Measurements from ENCODE around the gene C1QB.
"Not testable (repeated sequence)": the region's sequence is repeated elsewhere in the genome, so short reads cannot be mapped to it uniquely, and the experiment has no call there.

C1QB gene

DNA sequence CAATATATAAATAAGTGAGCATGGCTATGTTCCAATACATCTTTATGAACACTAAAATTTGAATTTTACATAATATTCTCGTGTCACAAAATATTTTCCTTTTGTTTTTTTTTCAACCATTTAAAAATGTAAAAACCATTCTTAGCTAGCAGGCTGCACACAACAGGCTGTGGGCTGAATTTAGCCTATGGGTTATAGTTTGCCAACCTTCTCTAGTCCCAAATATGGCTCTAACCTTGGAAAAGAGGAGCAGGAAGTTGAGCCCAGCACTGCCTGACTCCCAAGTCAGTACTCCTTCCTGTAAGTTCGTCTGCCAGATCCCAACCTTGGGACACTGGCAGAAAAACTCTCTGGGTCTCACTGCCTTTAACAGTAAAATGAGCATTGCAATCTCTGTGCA is 13.4 kb downstream of the C1QB start:
- no peak for DNase-seq

DNA sequence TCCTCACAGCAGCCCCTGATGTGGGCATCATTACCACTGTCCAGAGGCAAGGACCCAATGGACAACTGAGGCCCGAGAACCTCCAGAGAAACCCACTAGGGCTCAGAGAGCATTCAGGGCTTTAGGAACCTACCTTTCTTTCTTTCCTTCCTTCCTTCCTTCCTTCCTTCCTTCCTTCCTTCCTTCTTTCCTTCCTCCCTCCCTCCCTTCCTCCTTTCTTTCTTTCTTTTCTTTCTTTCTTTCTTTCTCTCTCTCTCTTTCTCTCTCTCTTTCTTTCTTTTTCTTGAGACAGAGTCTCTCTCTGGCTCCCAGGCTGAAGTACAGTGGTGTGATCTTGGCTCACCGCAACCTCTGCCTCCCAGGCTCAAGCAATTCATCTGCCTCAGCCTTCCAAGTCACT is 15.8 kb downstream of the C1QB start:
- not testable (repeated sequence) for DNase-seq

DNA sequence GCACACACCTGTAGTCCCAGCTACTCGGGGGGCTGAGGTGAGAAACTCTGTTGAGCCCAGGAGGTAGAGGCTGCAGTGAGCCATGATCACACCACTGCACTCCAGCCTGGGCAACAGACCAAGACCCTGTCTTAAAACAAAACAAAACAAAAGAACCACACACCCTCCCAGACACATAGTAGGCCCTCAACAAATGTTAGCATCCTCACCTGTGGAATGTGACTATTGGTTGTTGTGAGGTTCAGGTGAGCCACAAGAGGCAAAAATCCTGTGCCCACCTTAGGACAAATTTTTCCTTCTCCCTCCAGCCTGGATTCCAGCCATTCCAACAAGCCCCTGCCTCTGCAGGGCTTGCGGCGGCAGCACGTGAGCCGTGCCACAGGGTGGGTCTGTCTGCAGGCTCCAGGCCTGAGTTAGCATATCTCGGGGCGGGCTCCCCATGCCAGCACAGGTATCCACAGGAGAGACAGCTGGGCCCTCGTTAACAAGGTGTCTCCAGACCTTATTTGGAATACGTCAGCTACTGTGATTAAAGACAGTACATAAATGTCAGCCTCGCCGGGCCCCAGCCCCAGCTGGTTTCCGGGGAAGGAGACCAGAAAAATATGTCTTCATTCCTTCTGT is 17.4 kb downstream of the C1QB start:
- no peak for DNase-seq

DNA sequence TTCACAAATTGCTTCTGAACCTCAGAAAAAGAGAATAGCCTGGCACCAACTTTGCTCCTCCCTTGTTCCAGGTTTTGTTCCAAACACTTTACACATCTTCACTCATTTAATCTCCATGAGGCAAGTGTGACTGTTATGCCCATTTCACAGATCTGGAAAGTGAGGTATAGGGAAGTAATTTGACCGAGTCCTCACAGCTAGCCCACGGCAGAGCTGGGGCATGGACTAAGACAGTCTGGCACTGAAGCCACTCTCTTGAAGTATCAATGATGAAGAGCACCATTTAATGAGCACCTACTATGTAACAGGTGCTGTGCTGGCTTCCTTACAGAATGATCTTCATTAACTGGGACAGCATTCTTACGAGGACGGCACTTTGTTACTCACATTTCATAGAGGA is 19.0 kb downstream of the C1QB start:
- DNase-seq: no peak

DNA sequence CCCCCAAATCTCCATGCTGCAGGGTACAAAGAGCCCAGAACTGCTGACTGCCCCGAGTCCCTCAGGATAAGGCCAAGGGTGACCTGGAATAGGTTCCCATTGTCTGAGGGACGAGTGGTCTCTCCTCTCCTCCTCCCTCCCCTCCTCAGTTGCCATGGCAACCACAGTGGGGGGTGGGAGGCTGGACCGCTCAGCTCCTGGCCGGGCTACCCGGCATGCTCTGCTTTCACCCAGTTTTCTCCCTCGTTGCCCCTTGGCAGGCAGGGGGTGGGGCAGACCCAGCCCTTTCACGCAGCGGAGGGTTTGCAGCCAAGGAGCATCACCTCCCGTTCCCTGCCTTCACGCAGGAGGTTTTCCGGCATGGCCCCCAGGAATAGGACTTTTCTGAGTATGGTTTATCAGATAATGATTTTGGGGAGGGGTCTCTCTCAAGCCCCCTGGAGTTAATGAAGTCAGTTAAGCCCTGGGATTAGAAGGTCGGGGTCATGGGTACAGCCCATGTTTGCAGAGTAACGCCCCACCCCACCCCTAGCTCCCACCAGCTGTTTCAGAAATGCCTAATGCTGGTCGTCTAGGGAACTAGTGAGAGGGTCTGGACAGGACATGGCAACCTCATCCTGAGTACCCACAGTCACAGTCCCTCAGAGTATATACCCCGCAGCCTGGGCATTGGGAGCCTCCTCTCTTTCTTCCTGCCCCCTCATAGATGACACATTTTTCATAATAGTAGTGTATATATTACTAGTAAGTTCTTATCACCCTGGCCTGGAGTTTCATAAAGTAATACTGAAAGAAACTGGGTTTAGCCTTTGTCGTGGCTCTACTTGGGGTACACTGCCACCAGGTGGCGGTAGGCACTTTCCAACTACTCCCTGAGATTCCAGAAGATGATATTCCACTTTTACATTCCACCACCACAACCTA is 20.7 kb downstream of the C1QB start:
- peak in 4 of 14 donors; percentile 1 to 29 (median 12) for DNase-seq

DNA sequence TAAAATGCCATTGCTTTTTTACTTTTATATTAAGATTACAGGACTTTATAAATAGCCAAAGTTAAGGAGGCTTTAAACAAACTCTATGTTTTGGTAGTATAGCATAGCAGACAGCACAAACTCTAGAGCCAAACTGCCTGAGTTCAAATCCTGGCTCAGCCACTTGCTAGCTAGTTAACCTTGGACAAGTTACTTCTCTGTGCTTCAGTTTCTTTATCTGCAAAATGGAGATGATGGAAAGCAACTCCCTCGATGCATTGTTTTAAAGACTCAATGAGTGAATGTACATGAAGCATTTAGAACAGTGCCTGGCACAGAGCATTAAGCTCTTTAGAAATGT is 21.3 kb downstream of the C1QB start:
- DNase-seq: no peak

DNA sequence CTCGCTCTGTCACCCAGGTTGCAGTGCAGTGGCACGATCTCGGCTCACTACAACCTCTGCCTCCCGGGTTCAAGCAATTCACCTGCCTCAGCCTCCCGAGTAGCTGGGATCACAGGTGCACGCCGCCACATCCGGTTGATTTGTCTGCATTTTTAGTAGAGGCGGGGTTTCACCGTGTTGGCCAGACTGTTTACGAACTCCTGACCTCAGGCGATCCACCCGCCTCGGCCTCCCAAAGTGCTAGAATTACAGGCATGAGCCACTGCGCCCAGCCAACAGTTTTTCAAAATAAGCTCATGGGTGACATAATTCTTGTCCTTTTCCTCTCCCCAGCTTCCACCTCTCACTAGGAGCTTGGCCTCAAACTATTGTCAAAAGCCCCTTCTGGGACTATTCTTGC is 23.1 kb downstream of the C1QB start:
- DNase-seq: not testable (repeated sequence)

DNA sequence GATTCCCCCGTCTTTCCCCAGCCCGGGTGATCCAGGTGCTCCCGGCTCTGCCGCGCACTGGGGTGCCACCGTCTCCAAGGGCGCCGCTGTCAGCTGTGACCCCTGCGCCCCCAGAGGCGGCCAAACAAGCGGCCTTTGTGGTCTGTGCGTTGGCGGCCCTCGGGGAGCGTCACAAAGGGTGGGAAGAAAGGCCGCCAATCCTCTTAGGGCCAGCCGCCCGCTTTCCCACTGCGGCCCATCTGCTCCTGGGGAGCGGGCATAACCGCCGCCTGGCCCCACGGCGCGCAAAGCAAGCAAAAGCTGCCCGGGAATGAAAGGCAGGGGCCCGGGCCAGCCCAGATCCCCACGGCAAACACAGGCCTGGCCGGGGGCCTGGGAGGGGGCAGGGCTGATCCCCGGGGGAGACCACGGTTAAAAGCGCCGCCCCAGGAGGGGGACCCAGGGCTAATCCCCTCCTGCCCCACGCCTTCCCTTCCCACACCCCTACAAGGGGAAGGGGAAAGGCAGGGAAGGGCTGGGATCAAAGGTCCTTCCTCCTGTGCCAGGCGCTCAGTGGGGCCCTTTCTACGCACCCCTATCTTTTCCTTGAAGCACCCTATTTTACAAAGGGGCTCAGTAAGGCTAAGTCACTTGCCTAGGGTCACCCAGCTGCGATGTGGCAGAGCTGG is 24.0 kb downstream of the C1QB start:
- DNase-seq: no peak

DNA sequence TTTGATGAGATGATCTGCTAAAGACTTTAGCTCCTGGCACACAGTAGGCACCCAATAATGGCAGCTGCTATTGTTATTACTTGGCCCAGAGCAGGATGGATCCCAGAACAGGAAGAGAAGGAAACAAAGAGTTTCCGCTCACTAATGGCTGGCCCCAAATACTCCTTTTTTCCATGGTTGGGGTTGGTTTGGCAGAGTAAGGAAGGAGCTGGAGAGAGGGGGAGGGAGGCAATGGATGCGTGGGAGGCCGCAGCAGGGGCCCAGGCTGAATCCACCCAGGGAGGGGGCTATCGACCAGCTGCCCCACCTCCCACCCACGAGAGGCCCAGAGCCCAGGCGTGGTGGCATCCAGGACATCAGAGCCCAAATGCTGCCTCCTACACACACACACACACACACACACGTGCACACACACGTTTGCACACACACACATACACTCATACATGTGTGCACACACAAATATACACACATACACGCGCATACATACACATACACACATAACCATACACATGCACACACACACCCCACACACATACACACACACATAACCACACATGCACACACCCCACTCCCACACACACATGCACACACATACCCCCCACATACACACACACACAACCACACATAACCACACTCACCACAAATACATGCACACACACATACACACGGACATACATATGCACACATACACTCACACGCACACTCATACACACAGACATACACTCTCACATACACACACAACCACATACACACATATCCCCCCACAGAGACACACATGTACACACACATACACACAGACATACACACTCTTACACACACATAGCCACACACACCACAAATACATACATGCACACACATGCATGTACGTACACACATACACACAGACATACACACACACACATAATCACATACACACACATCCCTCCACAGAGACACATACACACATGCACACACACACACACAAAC is 25.2 kb downstream of the C1QB start:
- no peak for DNase-seq

DNA sequence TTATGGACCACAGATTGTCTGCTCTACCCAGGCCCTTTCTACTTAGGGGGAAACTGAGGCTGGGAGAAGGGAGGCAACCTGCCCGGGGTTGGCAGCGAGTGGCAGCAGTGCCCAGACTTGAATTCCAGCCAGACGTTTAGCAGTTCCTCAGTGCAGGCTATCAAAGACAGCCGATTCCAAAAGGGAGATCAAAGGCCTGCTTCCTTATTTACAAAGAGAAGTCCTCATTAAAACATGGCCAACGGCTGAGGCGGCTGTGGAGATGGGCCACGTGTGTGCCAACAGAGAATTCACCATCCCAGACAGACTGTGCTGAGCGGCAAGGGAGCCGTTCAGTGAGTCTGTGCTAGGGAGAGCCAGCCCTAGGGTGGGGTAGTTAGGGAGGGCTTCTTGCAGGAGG is 27.7 kb downstream of the C1QB start:
- DNase-seq: no peak

DNA sequence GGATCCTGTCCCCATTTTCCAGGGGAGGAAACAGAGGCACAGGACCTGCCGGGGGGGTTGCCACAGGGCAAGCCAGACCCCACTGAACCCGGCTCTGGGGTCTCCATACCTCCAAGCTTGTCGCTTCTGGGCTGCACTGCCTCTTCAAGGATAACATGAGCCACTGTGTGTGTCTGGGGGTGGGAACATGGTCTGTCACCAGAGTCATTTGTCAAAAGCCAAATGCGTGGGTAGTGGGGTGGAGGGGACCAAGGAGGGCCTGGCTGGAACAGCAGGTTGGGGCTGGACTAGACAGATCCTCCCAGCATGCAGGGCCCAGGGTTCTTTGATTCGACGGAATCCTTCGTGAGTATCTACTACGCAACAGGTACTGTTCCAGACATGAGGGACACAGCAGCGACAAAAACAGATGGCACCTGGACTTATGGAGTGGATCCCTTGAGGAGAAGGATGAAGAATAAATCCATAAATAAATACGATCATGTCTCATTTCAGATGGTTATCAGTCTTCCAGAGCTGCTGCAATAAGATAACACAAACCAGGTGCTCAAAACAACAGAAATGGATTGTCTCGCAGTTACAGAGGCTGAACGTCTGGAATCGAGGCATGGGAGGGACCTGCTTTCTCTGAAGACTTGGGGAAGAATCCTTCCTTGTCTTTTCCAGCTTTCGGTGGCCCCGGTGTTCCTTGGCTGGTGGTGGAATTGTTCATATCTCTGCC is 28.7 kb downstream of the C1QB start:
- no peak for DNase-seq

DNA sequence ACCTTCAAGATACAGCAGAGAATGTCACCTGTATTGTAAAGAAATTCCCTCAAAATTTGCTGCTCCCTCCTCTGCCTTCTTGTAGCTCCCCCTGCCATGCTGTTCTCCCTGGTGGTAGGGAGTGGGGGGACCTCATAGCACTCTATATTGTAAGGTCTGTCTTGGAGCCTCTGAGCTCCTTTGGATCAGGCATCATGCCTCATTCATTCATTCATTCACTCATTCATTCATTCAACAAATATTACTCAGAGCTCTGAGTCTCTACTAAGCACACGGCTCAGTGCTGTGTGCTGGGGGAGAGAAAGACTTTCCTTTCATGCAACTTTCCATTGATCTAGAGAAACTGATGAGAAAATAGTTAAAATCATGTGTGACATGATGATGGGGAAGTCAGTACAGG is 30.5 kb downstream of the C1QB start:
- no peak for DNase-seq

DNA sequence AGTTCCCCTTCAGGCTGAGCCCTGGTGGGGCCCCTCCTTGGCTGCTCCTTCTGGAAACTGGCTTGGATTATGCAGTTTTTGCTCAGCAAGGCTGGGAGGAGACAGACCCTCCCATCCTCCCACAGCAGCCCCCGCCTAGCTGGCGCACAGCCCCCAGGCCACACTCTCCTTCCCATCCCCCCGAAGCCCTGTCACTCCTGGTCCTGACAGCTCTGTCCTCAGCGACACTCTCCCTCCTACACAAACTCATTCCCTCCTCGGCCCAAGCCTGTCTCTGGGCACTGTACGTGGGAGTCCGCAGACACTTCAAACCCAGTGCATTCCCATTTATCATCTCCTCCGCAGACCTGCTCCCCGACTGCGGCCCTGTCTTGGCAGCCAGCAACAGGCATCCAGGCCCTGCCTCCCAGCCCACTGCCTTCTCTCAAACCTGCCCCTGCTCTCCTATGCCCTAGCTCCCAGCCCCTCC is 32.6 kb downstream of the C1QB start:
- no peak for DNase-seq

DNA sequence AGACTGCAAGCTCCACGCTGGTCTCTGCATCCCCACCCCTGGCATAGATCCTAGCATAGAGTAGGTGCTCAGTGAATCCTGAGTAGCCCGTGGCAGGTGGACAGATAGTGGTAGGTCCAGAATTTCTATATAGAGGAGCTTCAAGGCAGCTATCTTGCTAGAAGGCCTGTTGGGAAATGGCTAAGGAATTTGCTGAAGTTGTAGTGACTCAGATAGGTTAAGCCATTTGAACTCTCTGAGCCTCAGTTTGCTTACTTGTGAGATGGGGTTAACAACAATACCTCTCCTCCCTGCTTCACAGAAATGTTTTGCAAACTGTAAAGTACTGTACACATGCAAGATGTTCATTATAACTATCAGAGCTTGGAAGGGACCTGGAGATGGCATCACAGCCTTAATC is 34.2 kb downstream of the C1QB start:
- DNase-seq: no peak

DNA sequence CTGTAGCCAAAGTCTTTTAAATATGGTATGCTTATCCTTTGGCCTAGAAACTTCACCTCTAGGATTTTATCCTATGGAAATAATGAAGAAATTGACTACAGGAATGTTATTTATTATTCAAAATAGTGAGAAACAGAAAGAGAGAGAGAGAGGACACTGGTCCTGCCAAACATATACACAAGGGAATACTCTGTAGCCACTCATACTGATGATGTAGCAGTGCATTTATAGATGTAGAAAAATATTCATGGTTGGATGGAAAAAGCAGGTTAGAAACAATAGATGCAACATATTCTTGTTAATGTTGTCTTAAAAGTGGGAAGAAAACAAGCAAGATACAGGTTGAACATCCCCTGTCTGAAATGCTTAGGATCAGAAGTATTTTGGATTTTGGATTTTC is 35.4 kb downstream of the C1QB start:
- no peak for DNase-seq

DNA sequence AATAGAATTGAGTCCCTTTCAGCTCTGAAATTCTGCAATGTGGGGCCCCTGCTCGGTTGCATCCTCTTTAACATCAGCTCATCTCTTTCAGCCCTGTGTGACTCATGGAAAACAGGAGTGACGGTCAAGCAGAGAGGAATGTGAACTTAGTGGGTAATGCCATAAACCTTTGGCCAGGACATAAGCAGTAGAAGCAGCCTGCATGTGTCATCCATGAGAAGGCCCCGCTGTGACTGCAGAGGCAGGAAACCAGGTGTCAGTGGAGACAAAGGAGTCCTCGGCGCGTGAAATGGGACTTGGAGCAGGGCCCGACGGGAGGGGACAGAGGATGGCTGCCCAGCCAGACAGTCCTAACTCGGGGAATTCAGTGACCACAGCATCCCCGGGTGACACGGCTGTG is 36.5 kb downstream of the C1QB start:
- DNase-seq: peak in 1 of 14 donors; percentile 49

DNA sequence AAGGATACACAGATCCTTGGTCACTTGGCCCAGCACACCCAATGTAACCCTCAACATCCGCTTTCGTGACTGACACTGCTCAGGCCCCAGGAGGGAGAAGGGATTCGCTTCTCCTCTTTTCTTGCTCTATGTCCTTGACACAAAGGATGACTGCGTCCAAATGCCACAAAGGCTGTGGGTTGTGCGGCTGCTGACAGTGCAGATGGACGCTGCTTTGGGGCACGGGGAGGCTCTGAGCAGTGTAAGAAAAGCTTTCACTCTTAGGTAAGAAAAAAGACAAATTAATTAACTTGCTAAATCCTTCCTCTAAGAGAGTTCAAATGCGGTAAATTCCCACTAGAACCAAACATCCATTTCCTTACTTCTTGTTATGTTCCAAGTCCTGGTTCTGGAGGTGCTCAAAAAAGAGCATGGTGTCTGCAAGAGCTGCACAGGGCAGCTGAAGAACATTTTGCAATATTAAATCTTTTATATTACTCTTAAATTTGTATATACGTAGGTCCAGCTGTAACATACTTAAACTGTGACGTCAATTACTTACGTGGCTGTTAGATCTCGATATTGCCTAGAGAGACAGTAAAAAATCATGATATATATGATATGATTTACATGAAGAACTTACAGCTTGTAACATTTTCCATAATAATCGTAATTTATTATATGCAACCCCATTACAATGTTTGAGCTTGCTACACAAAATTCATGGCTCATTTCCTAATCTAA is 38.2 kb downstream of the C1QB start:
- no peak for DNase-seq

DNA sequence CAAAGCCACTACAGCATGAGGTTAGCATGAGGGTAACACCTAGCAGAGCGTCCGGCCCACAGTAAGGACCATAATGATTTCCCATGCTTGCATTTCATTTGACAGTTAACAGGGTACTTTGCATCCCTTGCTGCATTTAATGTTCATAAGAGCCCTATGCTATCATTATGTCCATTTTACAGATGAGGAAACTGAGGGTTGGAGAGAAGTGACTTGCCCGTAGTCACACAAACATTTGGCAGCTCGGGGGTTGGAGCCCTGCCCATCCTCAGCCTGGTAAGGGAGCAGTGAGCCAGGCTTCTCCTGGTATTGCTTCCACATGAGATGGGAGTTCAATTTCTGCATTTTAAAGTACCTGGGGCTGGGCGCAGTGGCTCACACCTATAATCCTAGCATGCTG is 41.1 kb downstream of the C1QB start:
- DNase-seq: no peak

DNA sequence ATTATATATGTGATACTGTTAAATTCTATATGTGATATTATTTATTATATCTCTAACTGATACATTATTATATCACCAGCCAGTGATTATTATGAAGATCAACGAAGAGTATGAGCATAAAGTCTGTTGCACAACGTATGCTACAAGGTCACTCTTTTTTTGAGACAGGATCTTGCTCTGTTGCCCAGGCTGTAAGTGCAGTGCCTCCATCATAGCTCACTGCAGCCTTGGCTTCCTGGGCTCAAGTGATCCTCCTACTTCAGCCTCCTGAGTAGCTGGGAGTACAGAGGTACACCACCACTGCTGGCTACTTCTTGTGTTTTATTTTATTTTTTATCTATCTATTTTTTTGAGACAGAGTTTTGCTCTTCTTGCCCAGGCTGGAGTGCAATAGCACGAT is 43.6 kb downstream of the C1QB start:
- no peak for DNase-seq

DNA sequence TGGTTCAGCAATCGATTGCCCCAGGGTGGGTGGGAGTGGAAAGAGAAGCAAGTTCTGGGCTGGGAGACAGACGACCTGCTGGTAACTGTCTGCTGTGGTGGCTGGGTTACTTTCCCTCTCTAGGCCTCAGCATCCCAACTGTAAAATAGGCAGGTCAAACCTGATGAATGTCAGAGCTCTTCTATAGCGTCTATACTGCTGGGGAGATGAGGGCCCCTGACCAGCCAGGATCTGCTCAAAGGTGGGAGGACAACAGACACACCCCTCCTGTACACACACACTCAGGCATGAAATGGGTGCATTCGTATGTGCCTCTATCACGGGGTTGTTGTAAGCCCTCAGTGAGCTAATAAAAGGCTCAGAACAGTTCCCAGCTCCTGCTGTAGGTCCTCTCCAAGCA is 44.9 kb downstream of the C1QB start:
- DNase-seq: no peak
